Ishikawa (cell line): Measurements from ENCODE around the gene FAM53B.

Source experiments
- CEBPB ChIP-seq: IDR thresholded peaks from 2 replicates; pipeline ENCODE4 v1.6.1; 2012
- CREB1 ChIP-seq: IDR thresholded peaks from 2 replicates; pipeline ENCODE4 v1.6.1; 2012; ENCODE audit warnings: low read depth
- EGR1 ChIP-seq: IDR thresholded peaks from 2 replicates; pipeline ENCODE4 v1.6.1; 2012
- EP300 ChIP-seq: IDR thresholded peaks from 2 replicates; pipeline ENCODE4 v1.6.1; 2012; ENCODE audit warnings: borderline replicate concordance
- FOXM1 ChIP-seq: IDR thresholded peaks from 2 replicates; pipeline ENCODE4 v1.6.1; 2012; ENCODE audit warnings: low read depth, borderline replicate concordance
- MAX ChIP-seq: IDR thresholded peaks from 2 replicates; pipeline ENCODE4 v1.6.1; 2012
- NFIC ChIP-seq: IDR thresholded peaks from 2 replicates; pipeline ENCODE4 v1.6.1; 2012
- RAD21 ChIP-seq: IDR thresholded peaks from 2 replicates; pipeline ENCODE4 v1.6.1; 2012; ENCODE audit warnings: low read depth
- REST ChIP-seq: IDR thresholded peaks from 2 replicates; pipeline ENCODE4 v1.6.1; 2012; ENCODE audit warnings: low read depth, mild to moderate bottlenecking
- TAF1 ChIP-seq: IDR thresholded peaks from 2 replicates; pipeline ENCODE4 v1.6.1; 2012; ENCODE audit warnings: low read depth, mild to moderate bottlenecking
- TCF12 ChIP-seq: IDR thresholded peaks from 2 replicates; pipeline ENCODE4 v1.6.1; 2012; ENCODE audit warnings: low read depth
- TEAD4 ChIP-seq: IDR thresholded peaks from 2 replicates; pipeline ENCODE4 v1.6.1; 2012
- USF1 ChIP-seq: IDR thresholded peaks from 2 replicates; pipeline ENCODE4 v1.6.1; 2012
- YY1 ChIP-seq: IDR thresholded peaks from 2 replicates; pipeline ENCODE4 v1.6.1; 2012; ENCODE audit warnings: low read depth
- ZBTB7A ChIP-seq: IDR thresholded peaks from 2 replicates; pipeline ENCODE4 v1.6.1; 2012; ENCODE audit warnings: low read depth

The FAM53B gene

GRCh38 chr10:124748166-124748565, 4.0 kb upstream of the FAM53B start:
- TF ChIP-seq TAF1 = no peak
- no peak for TF ChIP-seq ZBTB7A
- no peak for TF ChIP-seq RAD21
- TF ChIP-seq FOXM1 = no peak
- peak; percentile 73 for TF ChIP-seq REST
- TF ChIP-seq MAX = no peak
- TF ChIP-seq CEBPB = no peak
- TF ChIP-seq EGR1 = no peak

- TF ChIP-seq TAF1 = no peak
- no peak for TF ChIP-seq REST
- no peak for TF ChIP-seq ZBTB7A
- TF ChIP-seq NFIC = no peak
- no peak for TF ChIP-seq EGR1
- no peak for TF ChIP-seq USF1
- TF ChIP-seq YY1 = no peak
- TF ChIP-seq FOXM1 = no peak
- no peak for TF ChIP-seq CEBPB
- TF ChIP-seq EP300 = no peak
- TF ChIP-seq TCF12 = no peak
- no peak for TF ChIP-seq RAD21
These were observed 3.6 kb upstream of the FAM53B start for GRCh38 chr10:124747745-124748144.

- TF ChIP-seq RAD21 (no peak), MAX (no peak), EGR1 (no peak)
These were observed 2.8 kb upstream of the FAM53B start for GRCh38 chr10:124746992-124747391.

- TF ChIP-seq RAD21 (peak; percentile 49), TEAD4 (peak; percentile 62), ZBTB7A (no peak), EP300 (no peak; the same call in 1 of the 2 replicates), REST (no peak), TAF1 (no peak), MAX (no peak)
These were observed 1.5 kb upstream of the FAM53B start for GRCh38 chr10:124745673-124746072.

- no peak for TF ChIP-seq TAF1
- TF ChIP-seq TCF12 = no peak
- TF ChIP-seq NFIC = no peak
- no peak for TF ChIP-seq FOXM1
- TF ChIP-seq TEAD4 = no peak
- TF ChIP-seq CEBPB = no peak
- no peak for TF ChIP-seq MAX
- no peak for TF ChIP-seq EGR1
- no peak for TF ChIP-seq EP300
- TF ChIP-seq USF1 = no peak
- TF ChIP-seq CREB1 = no peak
- no peak for TF ChIP-seq RAD21
- TF ChIP-seq ZBTB7A = no peak
- no peak for TF ChIP-seq REST
- no peak for TF ChIP-seq YY1
These were observed 1.1 kb upstream of the FAM53B start for GRCh38 chr10:124745252-124745651.
